Myocyte (in vitro differentiated cells): ENCODE results near the gene NOP53. TPM values are rescaled to one million over a fixed set of nuclear protein-coding genes. Genes with fewer than 3 reads are reported as not detected.
"Not testable (repeated sequence)": the region's sequence is repeated elsewhere in the genome, so short reads cannot be mapped to it uniquely, and the experiment has no call there.

ENCODE experiments used
- DNase-seq: peaks from one replicate; pipeline ENCODE4 v3.0.0-alpha.2; 2012; ENCODE audit warnings: low read depth
- total RNA-seq: library from RNA; depleted of rRNA; stranded (reverse); fragments of >200 nt; gene quantifications from 2 replicates; pipeline ENCODE4 v1.2.3, GENCODE V29; 2014

The NOP53 gene
- total RNA-seq, 1 donor from 2014 or later, result 101 TPM

DNA sequence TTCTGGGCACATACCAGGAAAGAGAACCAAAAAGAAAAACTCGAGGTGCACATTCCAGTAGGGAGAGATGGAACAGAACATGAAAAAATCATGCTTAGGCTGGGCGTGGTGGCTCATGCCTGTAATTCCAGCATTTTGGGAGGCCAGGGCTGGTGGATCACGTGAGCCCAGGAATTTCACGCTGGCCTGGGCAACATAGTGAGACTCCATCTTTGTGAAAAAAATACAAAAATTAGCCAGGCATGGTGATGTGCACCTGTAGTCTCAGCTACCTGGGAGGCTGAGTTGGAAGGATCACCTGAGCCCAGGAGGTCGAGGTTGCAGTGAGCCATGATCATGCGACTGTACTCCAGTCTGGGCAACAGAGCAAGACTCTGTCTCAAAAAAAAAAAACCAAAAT lies 25.9 kb downstream of the NOP53 start:
- DNase-seq, result not testable (repeated sequence)

DNA sequence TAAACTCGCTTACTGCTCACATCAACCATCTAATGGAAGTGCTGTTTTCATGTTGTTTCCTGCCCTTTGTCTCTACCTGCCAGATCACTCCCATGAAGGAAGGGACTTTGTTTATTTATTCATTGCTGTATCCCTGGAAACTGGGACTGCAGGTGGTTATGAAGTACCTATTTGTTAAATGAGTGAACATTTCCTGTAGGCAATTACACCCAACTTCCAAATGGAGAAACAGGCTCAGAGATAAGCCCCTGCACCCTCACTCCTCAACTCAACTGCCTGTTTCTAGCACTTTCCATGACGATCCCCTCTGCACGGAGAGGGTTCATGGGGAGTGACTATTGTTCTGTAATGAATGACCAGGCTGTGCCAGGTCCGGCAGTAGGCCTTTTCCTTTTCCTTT lies 31.2 kb downstream of the NOP53 start:
- no peak for DNase-seq

DNA sequence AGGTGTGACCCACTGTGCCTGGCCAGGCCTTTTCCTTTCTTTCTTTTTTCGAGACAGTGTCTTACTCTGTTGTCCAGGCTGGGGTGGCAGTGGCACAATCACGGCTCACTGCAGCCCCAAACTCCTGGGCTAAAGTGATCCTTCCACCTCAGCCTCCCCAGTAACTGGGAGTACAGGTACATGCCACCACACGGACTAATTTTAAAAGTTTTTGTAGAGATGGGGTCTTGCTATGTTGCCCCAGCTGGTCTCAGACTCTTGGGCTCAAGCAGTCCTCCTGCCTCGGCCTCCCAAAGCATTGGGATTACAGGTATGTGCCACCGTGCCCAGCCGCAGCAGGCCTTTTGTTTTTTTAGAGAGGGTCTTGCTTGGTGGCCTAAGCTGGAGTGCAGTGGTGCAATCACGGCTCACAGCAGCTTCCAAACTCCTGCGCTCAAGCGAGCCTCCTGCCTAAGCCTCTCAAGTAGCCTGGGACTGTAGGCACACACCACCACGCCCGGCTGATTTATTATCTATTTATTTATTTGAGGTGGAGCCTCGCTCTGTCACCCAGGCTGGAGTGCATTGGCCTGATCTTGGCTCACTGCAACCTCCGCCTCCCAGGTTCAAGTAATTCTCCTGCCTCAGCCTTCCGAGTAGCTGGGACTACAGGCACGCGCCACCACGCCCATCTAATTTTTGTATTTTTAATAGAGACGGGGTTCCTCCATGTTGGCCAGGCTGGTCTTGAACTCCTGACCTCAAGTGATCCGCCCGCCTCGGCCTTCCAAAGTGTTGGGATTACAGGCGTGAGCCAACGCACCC lies 32.1 kb downstream of the NOP53 start:
- DNase-seq, result not testable (repeated sequence)

DNA sequence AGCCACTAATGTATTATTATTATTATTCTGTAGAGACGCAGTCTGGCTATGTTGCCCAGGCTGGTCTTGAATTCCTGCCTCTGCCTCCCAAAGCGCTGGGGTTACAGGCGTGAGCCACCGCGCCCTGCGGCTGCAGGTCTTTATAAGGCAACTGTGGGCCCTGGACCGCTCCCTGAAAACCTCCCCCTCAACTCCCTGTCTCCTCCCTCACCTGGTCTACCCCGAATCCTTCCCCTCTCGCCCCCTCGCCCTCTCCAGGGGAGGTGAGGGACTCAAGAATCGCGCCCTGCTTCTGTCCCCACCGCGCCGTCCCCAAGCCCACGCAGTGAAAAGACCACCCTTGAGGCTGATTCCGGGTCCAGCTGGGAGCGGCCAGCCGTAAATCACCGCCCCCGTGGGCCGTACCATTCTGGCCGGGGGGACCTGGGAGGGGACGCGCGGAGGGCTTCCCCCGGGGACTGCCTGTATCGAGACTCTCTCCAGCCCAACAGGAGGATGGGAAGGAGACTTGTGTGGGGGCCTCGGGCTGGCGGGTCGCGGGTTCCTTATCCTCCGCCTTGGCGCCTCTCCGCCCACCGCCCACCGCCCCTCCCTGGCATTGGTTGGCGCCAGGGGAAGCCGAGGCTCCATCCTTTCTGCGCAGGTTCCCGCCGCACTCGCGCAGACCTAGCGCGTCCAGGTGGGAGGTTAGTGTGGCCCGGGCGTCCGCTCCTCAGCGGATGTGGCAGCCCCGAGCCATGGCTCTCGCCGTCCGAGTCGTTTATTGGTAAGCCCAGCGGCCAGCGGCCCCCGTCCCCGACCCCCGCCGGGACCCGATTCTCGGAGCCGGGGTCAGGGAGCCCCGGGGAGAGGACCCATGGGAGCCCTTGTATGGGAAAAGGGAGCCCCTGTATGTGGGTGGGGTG lies 33.0 kb downstream of the NOP53 start, which contains the start of gene SELENOW:
SELENOW (plus strand) TSS at position 655 of the 905 bp plus-strand sequence; CDS start at position 738, 83 bp downstream.
- peak; percentile 88 for DNase-seq

DNA sequence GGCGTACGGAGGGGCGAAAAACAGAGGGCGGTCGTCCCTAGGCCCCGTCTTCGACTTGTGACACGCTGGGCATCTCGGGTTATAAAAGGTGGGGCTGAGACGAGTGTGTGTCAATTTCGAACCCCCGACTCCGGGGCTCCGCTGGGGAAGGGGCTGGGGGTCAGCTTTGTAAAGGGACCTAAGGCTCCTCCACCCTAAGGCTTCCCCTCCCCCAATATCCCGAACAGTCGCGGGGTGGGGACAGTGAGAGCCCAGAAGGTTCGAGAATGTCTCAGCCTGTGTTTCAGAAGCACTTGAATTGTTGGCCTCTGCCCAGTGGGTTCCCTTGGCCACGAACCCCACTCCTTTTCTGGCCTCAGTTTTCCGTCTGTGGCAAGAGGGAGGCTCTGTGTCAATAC lies 33.6 kb downstream of the NOP53 start:
- peak; percentile 62 for DNase-seq

DNA sequence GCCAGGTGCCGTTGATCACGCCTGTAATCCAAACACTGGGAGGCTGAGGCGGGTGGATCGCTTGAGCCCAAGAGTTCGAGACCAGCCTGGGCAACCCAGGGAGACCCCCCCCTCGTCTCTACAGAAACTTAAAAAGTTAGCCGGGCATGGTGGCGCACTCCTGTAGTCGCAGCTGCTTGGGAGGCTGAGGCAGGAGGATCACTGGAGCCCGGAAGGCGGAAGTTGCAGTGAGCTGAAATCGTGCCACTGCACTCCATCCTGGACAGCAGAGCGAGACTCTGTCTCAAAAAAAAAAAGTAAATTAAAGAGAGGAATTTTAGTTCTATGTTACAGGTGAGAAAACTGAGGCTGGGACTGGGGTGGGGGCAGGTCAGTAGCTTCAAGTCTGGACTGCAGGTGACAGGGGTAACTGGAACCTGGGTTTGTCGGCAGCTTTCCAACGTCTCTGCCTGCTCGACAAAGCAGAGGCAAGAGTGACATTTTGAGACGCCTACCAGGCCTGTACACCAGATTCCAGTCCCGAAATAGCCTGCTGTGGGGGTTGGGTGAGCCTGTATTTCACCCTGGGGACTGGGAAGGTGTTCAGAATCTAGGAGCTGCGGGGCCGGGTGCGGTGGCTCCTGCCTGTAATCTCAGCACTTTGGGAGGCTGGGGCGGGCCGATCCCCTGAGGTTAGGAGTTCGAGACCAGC lies 34.3 kb downstream of the NOP53 start:
- peak; percentile 83 for DNase-seq

DNA sequence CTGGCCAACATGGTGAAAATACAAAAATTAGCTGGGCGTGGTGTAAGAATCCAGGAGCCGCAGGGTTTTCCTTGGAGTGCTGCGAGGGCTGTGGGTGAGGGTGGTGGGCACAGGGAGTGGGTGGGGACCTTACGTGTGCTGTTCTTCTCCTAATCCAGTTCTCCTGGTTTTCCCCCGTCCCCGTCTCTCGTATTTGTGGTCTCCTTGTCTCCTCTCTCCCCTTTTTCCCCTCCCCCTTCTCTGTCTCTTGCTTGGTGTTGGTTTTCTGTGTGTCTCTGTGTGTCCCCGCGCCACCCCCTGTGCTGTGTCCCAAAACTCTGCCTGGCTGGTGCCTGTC lies 34.8 kb downstream of the NOP53 start:
- DNase-seq, result peak; percentile 69

DNA sequence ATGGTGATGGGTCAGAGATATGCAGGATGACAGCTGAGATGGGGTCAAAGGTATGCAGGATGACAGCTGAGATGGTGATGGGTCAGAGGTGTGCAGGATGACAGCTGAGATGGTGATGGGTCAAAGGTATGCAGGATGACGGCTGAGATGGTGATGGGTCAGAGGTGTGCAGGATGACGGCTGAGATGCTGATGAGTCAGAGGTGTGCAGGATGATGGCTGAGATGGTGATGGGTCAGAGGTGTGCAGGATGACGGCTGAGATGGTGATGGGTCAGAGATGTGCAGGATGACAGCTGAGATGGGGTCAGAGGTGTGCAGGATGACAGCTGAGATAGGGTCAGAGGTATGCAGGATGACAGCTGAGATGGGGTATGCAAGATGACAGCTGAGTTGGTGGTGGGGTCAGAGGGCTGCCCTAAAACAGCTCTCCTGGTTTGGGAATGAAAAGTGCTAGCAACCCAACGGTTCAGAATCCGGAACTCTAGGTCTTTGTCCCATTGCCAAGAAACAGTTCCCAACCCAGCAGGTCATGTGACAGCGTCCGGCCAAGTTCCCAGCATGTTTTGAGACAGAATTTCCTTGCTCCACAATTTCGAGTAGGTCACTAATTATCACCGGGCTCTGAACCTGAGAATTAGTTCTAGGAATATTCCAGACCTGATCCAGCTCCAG lies 36.4 kb downstream of the NOP53 start:
- DNase-seq, result peak; percentile 94

DNA sequence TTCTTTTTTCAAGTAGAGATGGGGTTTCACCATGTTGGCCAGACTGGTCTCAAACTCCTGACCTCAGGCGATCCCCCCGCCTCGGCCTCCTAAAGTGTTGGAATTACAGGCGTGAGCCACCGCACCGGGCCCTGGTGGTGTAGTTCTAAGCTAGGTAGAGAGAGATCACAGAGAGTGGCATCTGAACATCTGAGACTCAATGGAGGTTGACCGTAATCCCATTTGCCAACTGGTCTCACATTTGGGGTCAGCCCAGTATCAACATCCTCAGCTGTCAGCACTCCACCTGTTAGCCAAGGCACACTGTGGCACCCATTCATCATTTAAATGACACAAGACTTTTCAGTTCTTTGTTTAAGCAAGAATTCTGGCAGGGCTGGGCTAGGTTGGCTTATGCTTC lies 41.2 kb downstream of the NOP53 start:
- DNase-seq, result peak; percentile 96

DNA sequence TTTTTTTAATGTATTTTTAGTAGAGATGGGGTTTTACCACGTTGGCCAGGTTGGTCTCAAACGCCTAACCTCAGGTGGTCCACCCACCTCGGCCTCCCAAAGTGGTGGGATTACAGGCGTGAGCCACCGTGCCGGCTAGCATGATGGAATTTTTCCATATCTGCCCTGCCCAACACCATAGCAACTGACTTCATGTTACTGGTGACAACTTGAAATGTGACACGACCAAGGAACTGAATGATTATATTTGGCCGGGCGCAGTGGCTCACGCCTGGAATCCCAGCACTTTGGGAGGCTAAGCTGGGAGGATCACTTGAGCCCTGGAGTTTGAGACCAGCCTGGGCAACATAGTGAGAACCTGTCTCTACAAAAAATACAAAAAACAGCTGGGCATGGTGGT lies 42.0 kb downstream of the NOP53 start:
- DNase-seq, result peak; percentile 50

DNA sequence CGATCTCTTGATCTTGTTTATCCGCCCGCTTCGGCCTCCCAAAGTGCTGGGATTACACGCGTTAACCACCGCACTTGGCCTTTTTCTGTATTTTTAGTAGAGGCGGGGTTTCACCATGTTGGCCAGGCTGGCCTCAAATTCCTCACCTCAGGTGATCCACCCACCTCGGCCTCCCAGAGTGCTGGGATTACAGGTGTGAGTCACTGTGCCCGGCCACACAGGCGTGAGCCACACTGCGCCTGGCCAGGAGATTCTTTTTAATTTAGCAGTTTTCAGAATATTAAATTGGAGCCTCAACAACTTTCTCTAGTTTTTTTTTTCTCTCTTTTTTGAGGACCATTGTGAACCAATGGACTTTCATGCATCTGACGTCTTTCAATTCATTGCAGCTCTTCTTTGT lies 44.5 kb downstream of the NOP53 start:
- not testable (repeated sequence) for DNase-seq

DNA sequence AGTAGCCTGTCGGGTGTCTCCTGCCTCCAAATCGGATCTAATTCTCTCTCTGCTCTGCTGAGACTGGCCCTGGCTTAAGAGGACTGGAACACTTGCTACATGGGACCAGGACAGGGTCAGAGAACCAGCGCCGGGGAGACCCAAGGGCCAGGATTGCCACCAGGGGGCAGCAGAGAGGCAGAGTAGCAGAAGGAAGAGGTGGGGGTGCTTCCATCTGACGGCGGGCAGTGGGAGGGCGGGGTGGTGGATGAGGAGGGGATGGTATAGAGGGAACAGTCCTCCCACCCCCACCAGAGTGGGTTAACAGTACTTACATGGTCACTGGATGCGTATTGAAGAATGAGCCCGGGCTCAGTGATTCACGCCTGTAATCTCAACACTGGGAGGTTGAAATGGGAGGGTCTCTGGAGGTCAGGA lies 45.1 kb downstream of the NOP53 start:
- DNase-seq, result peak; percentile 71

DNA sequence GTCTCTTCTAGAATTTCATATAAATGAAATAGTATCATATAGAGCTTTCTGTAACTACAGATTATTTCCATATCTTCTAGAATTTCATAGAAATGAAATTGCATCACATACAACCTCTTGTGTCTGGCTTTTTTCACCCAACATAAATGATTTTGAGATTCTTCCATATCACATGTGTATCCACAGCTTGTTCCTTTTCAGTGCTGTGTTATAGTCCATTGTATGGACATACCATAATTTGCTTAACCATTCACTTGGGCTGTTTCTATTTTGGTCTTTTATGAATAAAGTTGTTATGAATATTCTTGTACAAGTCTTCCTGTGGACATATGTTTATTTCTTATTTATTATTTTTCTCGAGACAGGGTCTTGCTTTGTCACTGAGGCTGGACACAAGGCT lies 47.3 kb downstream of the NOP53 start:
- no peak for DNase-seq

DNA sequence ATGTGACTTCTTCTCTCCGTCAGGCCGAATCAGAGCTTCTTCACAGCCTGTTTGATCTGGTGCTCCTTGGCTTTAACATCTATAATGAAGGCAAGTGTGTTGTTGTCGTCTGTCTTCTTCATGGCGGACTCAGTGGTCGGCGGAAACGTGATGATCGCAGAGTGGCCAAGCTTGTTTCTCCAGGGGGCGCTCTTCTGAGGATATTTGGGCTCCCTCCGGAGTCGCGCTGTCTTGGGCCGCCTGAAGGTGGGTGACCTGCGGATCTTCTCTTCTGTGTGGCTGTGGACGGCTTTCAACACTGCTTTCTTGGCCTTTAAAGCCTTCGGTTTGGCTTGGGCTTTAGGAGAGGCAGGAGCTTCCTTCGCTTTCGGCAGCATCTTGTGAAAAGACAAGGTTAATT lies 49.2 kb downstream of the NOP53 start:
- no peak for DNase-seq

DNA sequence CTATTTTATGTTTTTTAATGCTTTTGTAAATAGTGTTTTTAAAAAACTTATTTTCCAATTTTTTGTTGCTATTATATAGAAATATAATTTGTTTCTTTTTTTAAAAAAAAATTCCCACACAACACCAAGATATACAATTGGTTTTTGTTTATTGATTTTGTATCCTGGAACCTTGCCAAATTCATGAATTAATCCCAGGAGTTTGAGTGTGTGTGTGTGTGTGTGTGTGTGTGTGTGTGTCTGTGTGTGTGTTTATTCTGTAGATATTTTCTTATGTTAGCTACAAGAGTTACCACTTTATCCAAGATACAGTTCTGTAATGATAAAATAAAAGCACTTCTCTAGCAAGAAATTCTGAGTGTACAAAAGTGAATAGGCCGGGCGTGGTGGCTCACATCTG lies 51.4 kb downstream of the NOP53 start:
- DNase-seq, result no peak

DNA sequence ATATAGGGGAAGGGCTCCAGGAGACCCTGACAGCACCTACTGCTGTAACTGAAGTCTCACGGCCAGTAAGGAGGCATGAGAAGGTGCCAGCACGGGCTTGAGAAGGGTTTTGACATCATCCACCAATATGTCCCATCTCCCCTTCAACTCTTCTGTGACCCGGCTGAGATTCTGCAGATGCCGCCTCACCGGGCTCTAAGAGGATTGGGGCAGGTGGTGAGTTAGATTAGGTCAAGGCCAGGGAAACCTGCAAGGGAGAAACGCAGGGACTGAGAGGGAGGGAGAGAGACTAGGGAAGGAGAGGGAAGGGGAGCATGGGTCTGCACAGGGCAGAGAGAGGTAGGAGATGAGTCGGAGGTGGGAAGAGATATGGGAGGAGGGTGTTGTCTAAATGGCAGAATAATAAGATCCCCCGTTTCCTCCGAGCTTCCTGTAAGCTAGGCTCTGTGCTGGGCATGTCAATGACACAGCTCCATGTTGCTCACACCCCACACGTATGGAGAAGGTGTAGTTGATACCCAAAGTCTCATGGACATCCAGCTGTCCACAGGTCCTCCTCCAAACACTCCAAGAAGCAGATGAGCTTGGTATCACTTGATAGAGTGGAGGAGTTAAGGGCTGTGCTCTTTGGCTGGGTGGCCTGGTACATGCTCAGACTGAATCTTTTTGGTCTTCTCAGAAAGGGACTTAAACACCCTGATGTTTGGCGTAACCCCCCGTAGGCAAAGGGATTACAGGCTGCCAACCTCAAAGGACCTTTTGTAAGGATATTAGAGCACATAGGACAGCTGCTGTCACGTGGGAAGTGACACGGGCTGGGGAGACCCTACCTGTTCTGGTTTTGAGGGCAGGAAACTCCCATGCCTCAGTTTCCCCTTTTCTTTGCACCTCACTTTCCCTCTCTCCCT lies 52.9 kb downstream of the NOP53 start:
- no peak for DNase-seq

DNA sequence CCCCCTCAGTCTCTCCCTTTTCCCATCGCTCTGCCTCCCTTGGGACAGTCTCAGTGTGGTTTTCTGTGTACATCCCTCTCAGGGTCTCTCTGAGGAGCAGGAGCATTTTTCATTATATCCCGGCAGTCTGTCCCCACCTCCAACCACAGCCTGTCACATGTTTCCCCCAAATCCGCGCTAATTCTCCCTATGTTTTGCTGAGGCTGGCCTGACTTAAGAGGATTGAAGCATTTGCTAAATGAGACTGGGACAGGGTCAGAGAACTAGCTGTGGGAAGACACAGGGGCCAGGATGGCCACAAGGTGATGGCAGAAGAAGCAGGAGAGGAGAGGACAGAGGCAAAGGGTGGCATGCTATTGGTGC lies 53.5 kb downstream of the NOP53 start:
- no peak for DNase-seq

DNA sequence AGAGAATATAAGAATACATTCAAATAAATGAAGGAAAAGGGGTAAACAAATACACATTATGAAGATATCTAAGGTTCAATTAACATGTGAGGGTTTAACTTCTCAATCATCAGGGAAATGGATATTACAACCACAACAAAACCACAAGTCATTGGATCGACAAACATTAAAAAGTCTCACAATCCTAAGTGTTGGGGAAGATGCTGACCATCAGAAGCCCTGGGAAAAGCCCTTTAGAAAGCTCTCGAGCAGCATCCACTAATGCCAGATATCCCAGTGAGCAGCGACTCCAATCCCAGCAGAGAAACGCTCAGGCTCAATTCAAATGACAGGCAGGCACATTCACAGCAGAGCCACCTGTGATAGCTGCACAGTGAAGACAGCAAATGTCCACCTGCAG lies 55.9 kb downstream of the NOP53 start:
- no peak for DNase-seq

DNA sequence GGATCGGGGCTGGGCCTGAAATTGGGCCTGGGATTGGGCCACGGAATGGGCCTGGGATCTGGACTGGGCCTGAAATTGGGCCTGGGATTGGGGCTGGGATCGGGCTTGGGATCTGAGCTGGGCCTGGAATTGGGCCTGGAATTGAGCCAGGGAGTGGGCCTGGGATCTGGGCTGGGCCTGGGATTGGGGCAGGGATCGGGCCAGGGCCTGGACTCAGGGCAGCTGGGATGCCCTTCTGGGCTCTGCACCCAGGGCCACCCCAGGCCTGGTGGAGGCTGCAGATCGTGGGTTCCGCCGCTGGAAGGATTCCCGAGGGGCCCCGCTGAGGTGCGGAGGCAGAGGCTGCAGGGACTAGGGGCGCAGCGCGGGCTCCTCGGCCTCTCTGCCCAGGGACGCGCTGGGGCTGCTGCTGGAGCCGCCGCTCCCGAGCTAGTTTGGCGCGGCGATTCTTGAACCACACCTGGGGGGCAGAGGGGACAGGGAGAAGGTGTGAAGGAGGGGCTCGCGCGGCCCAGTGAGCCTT lies 57.2 kb downstream of the NOP53 start:
- no peak for DNase-seq

DNA sequence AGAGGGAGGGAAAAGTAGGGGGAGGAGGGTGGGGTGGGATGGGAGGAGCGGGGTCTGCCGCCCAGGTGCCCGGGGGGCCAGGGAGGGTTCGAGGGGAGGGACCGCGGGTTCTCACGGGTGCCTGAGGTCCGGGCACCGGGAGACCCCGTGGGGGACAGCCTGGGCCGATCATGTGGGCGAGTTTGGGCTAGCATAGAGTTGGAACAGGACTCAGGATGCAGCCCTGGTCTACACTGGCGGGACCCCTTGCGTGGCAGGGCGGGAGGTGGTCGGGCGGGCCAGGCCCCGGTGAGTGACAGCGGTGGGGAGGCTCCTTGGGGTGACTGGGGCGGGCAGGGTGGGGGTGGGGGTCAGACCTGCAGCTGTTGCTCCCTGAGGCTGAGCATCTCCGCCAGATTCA lies 57.8 kb downstream of the NOP53 start:
- DNase-seq, result not testable (repeated sequence)
